HG03039 (cell line): Measurements from ENCODE around the gene NFIA.

Experiments
- ATAC-seq: cut with Tn5 transposase; IDR thresholded peaks from one replicate; pipeline ENCODE4 v1.9.1; 2021; ENCODE audit warnings: mild to moderate bottlenecking, moderate library complexity; ENCODE audit not compliant: unreplicated experiment

The NFIA gene

GRCh38 chr1:61207416-61207815 lies 125.1 kb downstream of the NFIA start:
- ATAC-seq, result no peak

GRCh38 chr1:61208172-61208571 lies 125.8 kb downstream of the NFIA start:
- ATAC-seq, result no peak

- ATAC-seq, result no peak
Measured at GRCh38 chr1:61208831-61209230, 126.5 kb downstream of the NFIA start.

- ATAC-seq, result no peak
Measured at GRCh38 chr1:61210435-61211154, 128.2 kb downstream of the NFIA start.

GRCh38 chr1:61213245-61214011 lies 131.1 kb downstream of the NFIA start:
- no peak for ATAC-seq

- no peak for ATAC-seq
Measured at GRCh38 chr1:61215119-61215518, 132.8 kb downstream of the NFIA start.

- ATAC-seq, result no peak
Measured at GRCh38 chr1:61215676-61216289, 133.4 kb downstream of the NFIA start.

- no peak for ATAC-seq
Measured at GRCh38 chr1:61220536-61220935, 138.2 kb downstream of the NFIA start.

GRCh38 chr1:61221642-61222041 lies 139.3 kb downstream of the NFIA start:
- ATAC-seq, result no peak

- no peak for ATAC-seq
Measured at GRCh38 chr1:61222240-61222639, 139.9 kb downstream of the NFIA start.

GRCh38 chr1:61223140-61223539 lies 140.8 kb downstream of the NFIA start:
- ATAC-seq, result no peak

- ATAC-seq, result no peak
Measured at GRCh38 chr1:61224609-61225008, 142.2 kb downstream of the NFIA start.

- no peak for ATAC-seq
Measured at GRCh38 chr1:61225478-61225877, 143.1 kb downstream of the NFIA start.

- no peak for ATAC-seq
Measured at GRCh38 chr1:61226791-61227567, 144.6 kb downstream of the NFIA start.

- no peak for ATAC-seq
Measured at GRCh38 chr1:61227857-61228550, 145.6 kb downstream of the NFIA start.

- no peak for ATAC-seq
Measured at GRCh38 chr1:61230523-61230922, 148.2 kb downstream of the NFIA start.

- no peak for ATAC-seq
Measured at GRCh38 chr1:61231795-61232194, 149.4 kb downstream of the NFIA start.

- ATAC-seq, result no peak
Measured at GRCh38 chr1:61233121-61233660, 150.8 kb downstream of the NFIA start.

GRCh38 chr1:61234587-61234919 lies 152.2 kb downstream of the NFIA start:
- ATAC-seq, result no peak

- no peak for ATAC-seq
Measured at GRCh38 chr1:61237147-61237546, 154.8 kb downstream of the NFIA start.
